ENCODE measurements around the gene CWC15. TPM values are rescaled to one million over a fixed set of nuclear protein-coding genes. Genes with fewer than 3 reads are reported as not detected.

CWC15 gene
- total RNA-seq: 39.0 and 44.3 TPM in 2 replicates

GRCh38 chr11:94973099-94973968, at the start of gene CWC15, which contains the start of gene KDM4D:
TSS of gene CWC15 (minus strand) at chr11:94973556. CDS start at chr11:94972185, 1,371 bp downstream.
TSS of gene KDM4D (plus strand) at chr11:94973709. CDS start at chr11:94997373, 23,664 bp downstream.

Other genes starting within 250 kb of the CWC15 start
- gene AMOTL1, start 205.2 kb downstream of the CWC15 start, total RNA-seq: 35.2 and 46.5 TPM in 2 replicates
- gene KDM4D, start 153 bp upstream of the CWC15 start, total RNA-seq: 0.28 and 0.72 TPM in 2 replicates
- gene KDM4E, start 51.7 kb upstream of the CWC15 start, total RNA-seq: not detected in 2 replicates
- not detected in 2 replicates for gene KDM4F, start 75.9 kb upstream of the CWC15 start, total RNA-seq
- gene SRSF8, start 93.4 kb upstream of the CWC15 start, total RNA-seq: 11.4 and 12.5 TPM in 2 replicates
- gene ENDOD1, start 116.3 kb upstream of the CWC15 start, total RNA-seq: 27.6 and 62.4 TPM in 2 replicates